DND-41 (cell line): Measurements from ENCODE around the gene KCNIP2.

ENCODE experiments used
- ATAC-seq: fragments of 200-7000 bp; cut with Tn5 transposase; 3 replicates; pipeline ENCODE4 v1.9.1; 2021; ENCODE audit warnings: low read depth; ENCODE audit not compliant: insufficient read depth
- DNase-seq: peaks from one replicate; pipeline ENCODE4 v3.0.0-alpha.2; 2020
- H2AFZ ChIP-seq: 2 replicates; pipeline ENCODE4 v1.6.0; 2012; ENCODE audit warnings: low read depth, low read length
- H3K27ac ChIP-seq: 2 replicates; pipeline ENCODE4 v1.5.1; 2012; ENCODE audit warnings: low read length, inconsistent platforms
- H3K27me3 ChIP-seq: fragments of 200-600 bp; sonication (generic); 2 replicates; pipeline ENCODE4 v1.6.0; 2012; ENCODE audit warnings: low read length, mild to moderate bottlenecking, inconsistent platforms; ENCODE audit not compliant: insufficient read depth, poor library complexity
- H3K36me3 ChIP-seq: 2 replicates; pipeline ENCODE4 v1.5.1; 2012; ENCODE audit warnings: low read length, inconsistent platforms; ENCODE audit not compliant: insufficient read depth
- H3K4me1 ChIP-seq: 2 replicates; pipeline ENCODE4 v1.5.1; 2012; ENCODE audit warnings: mild to moderate bottlenecking, low read length; ENCODE audit not compliant: insufficient read depth
- H3K4me2 ChIP-seq: 2 replicates; pipeline ENCODE4 v1.6.0; 2012; ENCODE audit warnings: mild to moderate bottlenecking, moderate library complexity, low read length, inconsistent platforms; ENCODE audit not compliant: insufficient read depth
- H3K4me3 ChIP-seq, 2 experiments: fragments of 200-600 bp in 1 of 2; shearing (Covaris generic) in 1 of 2; 2 replicates each; pipeline ENCODE4 v1.5.1; 2012 to 2016; ENCODE audit warnings: inconsistent platforms in 2 of 2, low read length in 2 of 2, mild to moderate bottlenecking in 2 of 2, low read depth in 1 of 2, moderate library complexity in 1 of 2
- H3K79me2 ChIP-seq: 2 replicates; pipeline ENCODE4 v1.6.0; 2012; ENCODE audit warnings: low read length, inconsistent platforms; ENCODE audit not compliant: insufficient read depth
- H3K9ac ChIP-seq: 2 replicates; pipeline ENCODE4 v1.6.0; 2012; ENCODE audit warnings: low read depth, mild to moderate bottlenecking, inconsistent platforms, low read length, moderate library complexity
- H3K9me3 ChIP-seq: 2 replicates; pipeline ENCODE4 v1.5.1; 2012; ENCODE audit warnings: low read length, moderate library complexity, mild to moderate bottlenecking, inconsistent platforms; ENCODE audit not compliant: insufficient read depth, severe bottlenecking
- H4K20me1 ChIP-seq: 2 replicates; pipeline ENCODE4 v1.6.0; 2012; ENCODE audit warnings: low read length; ENCODE audit not compliant: insufficient read depth
- CTCF ChIP-seq: IDR thresholded peaks from 2 replicates; pipeline ENCODE4 v1.5.1; 2012; ENCODE audit warnings: borderline replicate concordance, low read length, moderate library complexity, mild to moderate bottlenecking; ENCODE audit not compliant: poor library complexity, severe bottlenecking; ENCODE audit errors: extremely low read depth
- EZH2 ChIP-seq: IDR thresholded peaks from 3 replicates; pipeline ENCODE4 v1.6.1; 2012; ENCODE audit warnings: borderline replicate concordance, low read depth, mild to moderate bottlenecking, moderate library complexity, low read length, inconsistent platforms; ENCODE audit not compliant: severe bottlenecking

KCNIP2 gene

GRCh38 chr10:101779544-101780186 lies 63.9 kb downstream of the KCNIP2 start:
- Histone ChIP-seq H2AFZ (no peak overlapping the region), H4K20me1 (no peaks in the 10 kb centered on the region; the same call in 1 of the 2 replicates), H3K4me1 (peaks cover 36% of the 10 kb centered on the region), H3K4me2 (no peak overlapping the region), H3K9ac (no peak overlapping the region), H3K27me3 (no peaks in the 10 kb centered on the region), H3K9me3 (no peaks in the 10 kb centered on the region), H3K27ac (no peak overlapping the region), H3K79me2 (peaks cover 17% of the 10 kb centered on the region), H3K4me3 (no peak overlapping the region), H3K36me3 (peaks cover 20% of the 10 kb centered on the region)
- ATAC-seq (no peak), DNase-seq (no peak)
- TF ChIP-seq CTCF (peak; percentile 20), EZH2 (no peak)

GRCh38 chr10:101778781-101779543 lies 64.6 kb downstream of the KCNIP2 start:
- no peak overlapping the region for H2AFZ ChIP-seq
- ATAC-seq: no peak
- H3K4me2 ChIP-seq: no peak overlapping the region
- no peak overlapping the region for H3K9ac ChIP-seq
- H3K36me3 ChIP-seq: peaks cover 19% of the 10 kb centered on the region
- H3K4me3 ChIP-seq: no peak overlapping the region
- no peak for DNase-seq
- no peaks in the 10 kb centered on the region for H3K9me3 ChIP-seq
- H3K4me1 ChIP-seq: peaks cover 29% of the 10 kb centered on the region
- H3K79me2 ChIP-seq: peaks cover 17% of the 10 kb centered on the region
- no peak for TF ChIP-seq CTCF
- no peak for TF ChIP-seq EZH2
- no peaks in the 10 kb centered on the region for H3K27me3 ChIP-seq
- H3K27ac ChIP-seq: no peak overlapping the region
- H4K20me1 ChIP-seq: no peaks in the 10 kb centered on the region; the same call in 1 of the 2 replicates

- H3K27me3 ChIP-seq: no peaks in the 10 kb centered on the region
- no peaks in the 10 kb centered on the region for H3K9me3 ChIP-seq
- H3K4me2 ChIP-seq: no peak overlapping the region
- no peak for ATAC-seq
- peaks cover 17% of the 10 kb centered on the region for H3K79me2 ChIP-seq
- no peaks in the 10 kb centered on the region; the same call in 1 of the 2 replicates for H4K20me1 ChIP-seq
- DNase-seq: no peak
- no peak for TF ChIP-seq EZH2
- no peak for TF ChIP-seq CTCF
- H3K36me3 ChIP-seq: peaks cover 19% of the 10 kb centered on the region
- no peak overlapping the region for H2AFZ ChIP-seq
- no peak overlapping the region for H3K9ac ChIP-seq
- no peak overlapping the region for H3K27ac ChIP-seq
- peaks cover 23% of the 10 kb centered on the region for H3K4me1 ChIP-seq
- no peak overlapping the region for H3K4me3 ChIP-seq
Measured at GRCh38 chr10:101778151-101778780, 65.3 kb downstream of the KCNIP2 start.
